Keratinocyte (primary cell): Measurements from ENCODE around the gene THSD8. TPM values are rescaled to one million over a fixed set of nuclear protein-coding genes. Genes with fewer than 3 reads are reported as not detected.

Experiments used
- DNase-seq: peaks from one replicate; pipeline ENCODE4 v3.0.0-alpha.2; 2011; ENCODE audit warnings: low read depth, missing footprints, low spot score
- FAIRE-seq: peaks from 2 replicates; lab custom pipeline; 2011; peaks lifted over from hg19 to GRCh38; lab: Jason Lieb, UNC
- H2AFZ ChIP-seq: 2 replicates; pipeline ENCODE4 v1.6.0; 2012; ENCODE audit warnings: low read length, control low read depth, inconsistent platforms; ENCODE audit not compliant: control insufficient read depth
- H3K27ac ChIP-seq: 2 replicates; pipeline ENCODE4 v1.5.1; 2011; ENCODE audit warnings: low read length; ENCODE audit not compliant: control insufficient read depth, insufficient read depth
- H3K27me3 ChIP-seq: 3 replicates; pipeline ENCODE4 v1.6.0; 2011; ENCODE audit warnings: low read length; ENCODE audit not compliant: control insufficient read depth, insufficient read depth; ENCODE audit errors: extremely low read depth
- H3K36me3 ChIP-seq, 2 experiments: 2 replicates in 1 of 2; 3 replicates in 1 of 2; pipeline ENCODE4 v1.5.1; 2011; ENCODE audit warnings: low read length in 2 of 2, mild to moderate bottlenecking in 1 of 2; ENCODE audit not compliant: control insufficient read depth in 2 of 2, insufficient read depth in 2 of 2; ENCODE audit errors: extremely low read depth in 1 of 2
- H3K4me1 ChIP-seq: 3 replicates; pipeline ENCODE4 v1.5.1; 2011; ENCODE audit warnings: low read length; ENCODE audit not compliant: control insufficient read depth, insufficient read depth; ENCODE audit errors: extremely low read depth
- H3K4me2 ChIP-seq: 3 replicates; pipeline ENCODE4 v1.6.0; 2011; ENCODE audit warnings: low read depth, low read length; ENCODE audit not compliant: control insufficient read depth, insufficient read depth; ENCODE audit errors: extremely low read depth
- H3K4me3 ChIP-seq, 3 experiments: fragments of 200-600 bp in 1 of 3; sonication (generic) in 1 of 3; 2 replicates in 2 of 3; 3 replicates in 1 of 3; pipeline ENCODE4 v1.5.1; 2011 to 2016; ENCODE audit warnings: low read length in 3 of 3, mild to moderate bottlenecking in 3 of 3, control low read depth in 2 of 3, inconsistent platforms in 1 of 3, low read depth in 1 of 3, mixed read lengths in 1 of 3, mixed run types in 1 of 3, moderate library complexity in 1 of 3; ENCODE audit not compliant: control insufficient read depth in 2 of 3, insufficient read depth in 2 of 3; ENCODE audit errors: extremely low read depth in 1 of 3
- H3K79me2 ChIP-seq: 2 replicates; pipeline ENCODE4 v1.6.0; 2012; ENCODE audit warnings: low read length; ENCODE audit not compliant: control insufficient read depth, insufficient read depth
- H3K9ac ChIP-seq: 3 replicates; pipeline ENCODE4 v1.6.0; 2011; ENCODE audit warnings: low read length; ENCODE audit not compliant: control insufficient read depth, insufficient read depth; ENCODE audit errors: extremely low read depth
- H3K9me1 ChIP-seq: 3 replicates; pipeline ENCODE4 v1.6.0; 2011; ENCODE audit warnings: low read length; ENCODE audit not compliant: control insufficient read depth, insufficient read depth; ENCODE audit errors: extremely low read depth
- H3K9me3 ChIP-seq: 2 replicates; pipeline ENCODE4 v1.5.1; 2012; ENCODE audit warnings: low read depth, low read length; ENCODE audit not compliant: control insufficient read depth
- H4K20me1 ChIP-seq: 3 replicates; pipeline ENCODE4 v1.6.0; 2011; ENCODE audit warnings: low read length; ENCODE audit not compliant: control insufficient read depth, insufficient read depth; ENCODE audit errors: extremely low read depth
- CTCF ChIP-seq, 3 experiments: IDR thresholded peaks in 1 of 3; conservative IDR thresholded peaks in 1 of 3; optimal IDR thresholded peaks in 1 of 3; 2 replicates in 2 of 3; 3 replicates in 1 of 3; pipeline versions ENCODE3 to v1.5.1; 2011; ENCODE audit warnings: low read length in 3 of 3, mild to moderate bottlenecking in 3 of 3, moderate library complexity in 2 of 3, control low read depth in 1 of 3, inconsistent platforms in 1 of 3; ENCODE audit not compliant: insufficient read depth in 2 of 3; ENCODE audit errors: extremely low read depth in 1 of 3
- EZH2 ChIP-seq: IDR thresholded peaks from one replicate; pipeline ENCODE4 v1.6.1; 2012; ENCODE audit warnings: inconsistent platforms, mild to moderate bottlenecking, low read length, moderate library complexity
- dilution Hi-C: fragments of 300-500 bp; cut with MboI; formaldehyde crosslinking; loops from one replicate; pipeline ENCODE4 v1.7.0; 2020; ENCODE audit warnings: low sequenced_read_pairs; ENCODE audit not compliant: extremely low pct_ligation_motif_present
- polyA plus RNA-seq, 5 experiments: library from polyadenylated mRNA; depleted of rRNA in 3 of 5; stranded (reverse) in 3 of 5; stranded (forward) in 1 of 5; unstranded in 1 of 5; fragments of >200 nt; gene quantifications; 1 replicate in 1 of 5; 2 replicates in 3 of 5; 3 replicates in 1 of 5; pipeline versions ENCODE4 v1.2.1 to v1.2.3, GENCODE V29; 2011 to 2012; ENCODE audit warnings: missing spikeins in 2 of 5, low read depth in 1 of 5, low replicate concordance in 1 of 5

Gene THSD8
- polyA plus RNA-seq, 1 donor (not counting 4 experiments of a cell fraction or from before 2014, with no cell fraction given), result 6.6 TPM

DNA sequence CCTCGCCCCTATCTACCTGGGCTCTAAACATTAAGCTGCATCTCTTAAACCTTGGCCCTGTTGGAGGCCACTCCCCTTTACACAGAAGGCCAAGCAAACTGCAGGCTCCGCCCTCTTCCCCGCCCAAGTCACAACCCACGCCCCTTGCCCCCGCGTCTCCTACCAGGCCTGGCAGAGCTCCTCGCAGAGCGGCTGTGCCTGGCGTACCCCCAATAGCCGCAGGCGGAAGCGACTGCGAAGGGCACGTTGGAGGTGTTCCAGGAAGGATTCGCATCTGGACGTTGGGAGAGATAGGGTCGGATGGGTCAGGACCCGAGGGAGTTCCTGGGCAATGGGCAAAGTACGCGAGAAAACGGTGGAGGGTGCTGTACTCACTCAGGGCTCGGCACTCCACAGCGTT is 26.6 kb downstream of the THSD8 start:
- DNase-seq (no peak), FAIRE-seq (no peak)
- Histone ChIP-seq H3K4me3 (no peak overlapping the region), H3K9me3 (no peaks in the 10 kb centered on the region), H4K20me1 (no peaks in the 10 kb centered on the region), H2AFZ (no peak overlapping the region), H3K9ac (no peak overlapping the region), H3K4me1 (peaks cover 8% of the 10 kb centered on the region), H3K36me3 (no peaks in the 10 kb centered on the region), H3K27ac (no peak overlapping the region), H3K79me2 (no peaks in the 10 kb centered on the region), H3K4me2 (peak overlapping the region; percentile 27), H3K9me1 (no peaks in the 10 kb centered on the region), H3K27me3 (peaks cover 16% of the 10 kb centered on the region)
- dilution Hi-C loops, result no loop called here
- no peak for TF ChIP-seq EZH2
- no peak for TF ChIP-seq CTCF (optimal IDR thresholded peaks at IDR 0.05 in 1 of 3, IDR thresholded peaks at IDR 0.05 in 1 of 3, conservative IDR thresholded peaks at IDR 0.05 in 1 of 3; ENCODE audit: extremely low read depth in 1 of 3, insufficient read depth in 2 of 3, low read length in 3 of 3)

- H3K4me1 ChIP-seq, result peaks cover 18% of the 10 kb centered on the region
- H3K9me1 ChIP-seq, result no peaks in the 10 kb centered on the region
- H3K79me2 ChIP-seq, result no peaks in the 10 kb centered on the region
- peak overlapping the region in 1 of 3 experiments; percentile 45 for H3K4me3 ChIP-seq
- TF ChIP-seq CTCF (optimal IDR thresholded peaks at IDR 0.05 in 1 of 3, IDR thresholded peaks at IDR 0.05 in 1 of 3, conservative IDR thresholded peaks at IDR 0.05 in 1 of 3; ENCODE audit: extremely low read depth in 1 of 3, insufficient read depth in 2 of 3, low read length in 3 of 3), result no peak
- no peak for TF ChIP-seq EZH2
- peaks cover 54% of the 10 kb centered on the region for H3K27me3 ChIP-seq
- no peaks in the 10 kb centered on the region for H3K9me3 ChIP-seq
- H2AFZ ChIP-seq, result no peak overlapping the region
- H3K9ac ChIP-seq, result no peak overlapping the region
- dilution Hi-C loops, result no loop called here
- H4K20me1 ChIP-seq, result no peaks in the 10 kb centered on the region
- FAIRE-seq (no peak), DNase-seq (no peak)
- no peaks in the 10 kb centered on the region for H3K36me3 ChIP-seq
- peak overlapping the region; percentile 66 for H3K4me2 ChIP-seq
- no peak overlapping the region for H3K27ac ChIP-seq
Observed at GRCh38 chr19:12833418-12833737, 31.5 kb downstream of the THSD8 start.
